Measurements from ENCODE around the gene ZNF579.

The ZNF579 gene

DNA sequence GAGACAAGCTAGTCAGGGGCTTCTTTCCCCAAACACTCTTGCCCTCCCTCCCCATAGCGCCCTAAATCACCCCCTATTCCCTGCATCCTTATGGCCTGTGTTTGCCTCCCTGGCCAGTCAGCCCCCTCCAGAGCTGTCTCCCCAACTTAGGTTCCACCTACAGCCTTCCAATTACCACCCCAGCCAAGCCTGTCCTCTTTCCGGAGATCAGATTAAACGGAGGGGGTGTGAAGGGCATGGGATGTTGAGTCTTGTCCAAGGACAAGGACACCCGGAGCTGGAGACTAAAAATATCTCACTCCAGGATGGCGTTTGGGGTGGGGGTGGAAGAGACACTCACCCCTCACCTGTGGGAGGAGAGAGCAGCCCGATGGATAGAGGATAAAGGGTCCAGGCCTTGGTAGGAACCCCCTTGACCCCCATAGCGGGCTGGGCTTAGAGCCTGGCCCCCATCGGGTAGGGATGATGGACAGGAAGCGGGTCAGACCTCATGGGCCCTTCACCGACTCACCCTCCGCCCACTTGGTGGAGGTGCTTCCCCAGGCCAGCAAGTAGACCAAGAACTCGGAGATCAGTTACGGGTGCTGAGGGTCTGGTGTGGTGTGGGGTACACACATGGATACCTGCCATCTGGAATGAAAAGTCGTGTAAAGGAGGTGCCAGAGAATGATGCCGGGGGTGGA is 30.8 kb upstream of the ZNF579 start:
- TF ChIP-seq FOXP2 (optimal IDR thresholded peaks at IDR 0.05; ENCODE audit: borderline replicate concordance, extremely low read depth, extremely low read length, insufficient read depth) (no peak), SIN3A (IDR thresholded peaks at IDR 0.05; ENCODE audit: borderline replicate concordance, insufficient read depth, low read length) (no peak), TAF1 (IDR thresholded peaks at IDR 0.05; ENCODE audit: borderline replicate concordance, insufficient read depth, low read length) (no peak), POLR2AphosphoS5 (IDR thresholded peaks at IDR 0.05; ENCODE audit: low read depth, low read length) (no peak)
- TF ChIP-seq, protein P1, sequence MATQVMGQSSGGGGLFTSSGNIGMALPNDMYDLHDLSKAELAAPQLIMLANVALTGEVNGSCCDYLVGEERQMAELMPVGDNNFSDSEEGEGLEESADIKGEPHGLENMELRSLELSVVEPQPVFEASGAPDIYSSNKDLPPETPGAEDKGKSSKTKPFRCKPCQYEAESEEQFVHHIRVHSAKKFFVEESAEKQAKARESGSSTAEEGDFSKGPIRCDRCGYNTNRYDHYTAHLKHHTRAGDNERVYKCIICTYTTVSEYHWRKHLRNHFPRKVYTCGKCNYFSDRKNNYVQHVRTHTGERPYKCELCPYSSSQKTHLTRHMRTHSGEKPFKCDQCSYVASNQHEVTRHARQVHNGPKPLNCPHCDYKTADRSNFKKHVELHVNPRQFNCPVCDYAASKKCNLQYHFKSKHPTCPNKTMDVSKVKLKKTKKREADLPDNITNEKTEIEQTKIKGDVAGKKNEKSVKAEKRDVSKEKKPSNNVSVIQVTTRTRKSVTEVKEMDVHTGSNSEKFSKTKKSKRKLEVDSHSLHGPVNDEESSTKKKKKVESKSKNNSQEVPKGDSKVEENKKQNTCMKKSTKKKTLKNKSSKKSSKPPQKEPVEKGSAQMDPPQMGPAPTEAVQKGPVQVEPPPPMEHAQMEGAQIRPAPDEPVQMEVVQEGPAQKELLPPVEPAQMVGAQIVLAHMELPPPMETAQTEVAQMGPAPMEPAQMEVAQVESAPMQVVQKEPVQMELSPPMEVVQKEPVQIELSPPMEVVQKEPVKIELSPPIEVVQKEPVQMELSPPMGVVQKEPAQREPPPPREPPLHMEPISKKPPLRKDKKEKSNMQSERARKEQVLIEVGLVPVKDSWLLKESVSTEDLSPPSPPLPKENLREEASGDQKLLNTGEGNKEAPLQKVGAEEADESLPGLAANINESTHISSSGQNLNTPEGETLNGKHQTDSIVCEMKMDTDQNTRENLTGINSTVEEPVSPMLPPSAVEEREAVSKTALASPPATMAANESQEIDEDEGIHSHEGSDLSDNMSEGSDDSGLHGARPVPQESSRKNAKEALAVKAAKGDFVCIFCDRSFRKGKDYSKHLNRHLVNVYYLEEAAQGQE (IDR thresholded peaks at IDR 0.05; ENCODE audit: insufficient read depth in 1 of 2, low read depth in 2 of 2, low read length in 2 of 2) = no peak

DNA sequence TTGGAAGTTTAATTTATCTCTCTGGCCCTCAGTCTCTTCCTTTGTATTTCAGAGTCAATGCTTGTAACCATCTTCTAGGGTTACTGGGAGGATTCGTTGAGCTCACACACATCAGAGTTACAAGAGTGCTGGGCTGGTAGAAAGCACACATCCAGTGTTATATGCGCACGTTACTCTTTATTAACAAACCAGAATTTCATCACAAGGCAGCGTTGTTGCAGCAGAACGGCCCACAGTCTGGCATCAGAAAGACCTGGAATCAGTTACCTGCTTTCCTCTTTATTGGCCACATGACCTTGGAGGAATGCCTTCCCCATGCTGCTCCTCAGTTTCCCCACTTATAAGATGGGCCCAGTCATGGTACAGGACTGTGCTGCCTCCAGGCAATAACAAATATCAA is 28.7 kb upstream of the ZNF579 start:
- TF ChIP-seq SIN3A (IDR thresholded peaks at IDR 0.05; ENCODE audit: borderline replicate concordance, insufficient read depth, low read length) = no peak
- TF ChIP-seq TAF1 (IDR thresholded peaks at IDR 0.05; ENCODE audit: borderline replicate concordance, insufficient read depth, low read length) = no peak
- TF ChIP-seq, protein P1 (IDR thresholded peaks at IDR 0.05; ENCODE audit: insufficient read depth in 1 of 2, low read depth in 2 of 2, low read length in 2 of 2) = no peak

DNA sequence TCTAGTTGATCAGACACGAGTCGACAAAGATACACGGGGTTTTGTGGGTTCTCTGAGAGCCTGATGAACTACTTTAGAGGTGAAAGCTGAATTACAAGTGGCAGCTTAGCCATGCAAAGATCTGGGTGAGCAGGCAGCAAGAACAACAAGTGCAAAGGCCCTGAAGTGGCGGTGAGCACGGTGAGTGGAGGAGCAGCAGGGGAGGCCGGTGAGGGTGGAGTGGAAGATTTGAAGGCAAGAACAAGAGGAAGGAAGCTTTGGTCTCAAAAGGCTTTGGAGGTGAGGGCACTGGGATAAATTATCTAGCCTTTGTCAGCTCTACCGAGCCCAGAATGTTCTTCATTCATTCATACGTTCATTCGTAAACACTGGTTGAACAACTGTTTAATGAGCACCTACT is 26.2 kb upstream of the ZNF579 start:
- TF ChIP-seq, protein P1 (IDR thresholded peaks at IDR 0.05; ENCODE audit: insufficient read depth in 1 of 2, low read depth in 2 of 2, low read length in 2 of 2) = no peak
- no peak for TF ChIP-seq SIN3A (IDR thresholded peaks at IDR 0.05; ENCODE audit: borderline replicate concordance, insufficient read depth, low read length)

DNA sequence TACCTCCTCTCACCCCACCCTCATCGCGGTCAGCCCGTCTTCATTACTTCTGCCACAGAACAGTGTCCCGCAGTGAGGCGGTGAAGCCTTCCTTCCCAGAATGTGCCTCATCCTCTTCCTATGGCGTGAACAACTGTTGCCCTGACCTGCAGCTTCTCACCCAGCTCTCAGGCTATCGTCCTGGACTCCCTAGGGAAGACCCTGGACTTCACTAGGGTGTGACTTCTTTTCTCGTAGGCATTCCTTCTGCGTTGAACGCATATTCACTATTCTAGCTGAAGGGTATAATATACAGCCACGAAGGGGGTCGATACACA is 25.8 kb upstream of the ZNF579 start:
- TF ChIP-seq TAF1 (IDR thresholded peaks at IDR 0.05; ENCODE audit: borderline replicate concordance, insufficient read depth, low read length) = no peak
- TF ChIP-seq FOXP2 (optimal IDR thresholded peaks at IDR 0.05; ENCODE audit: borderline replicate concordance, extremely low read depth, extremely low read length, insufficient read depth) = no peak
- no peak for TF ChIP-seq SIN3A (IDR thresholded peaks at IDR 0.05; ENCODE audit: borderline replicate concordance, insufficient read depth, low read length)
- TF ChIP-seq POLR2AphosphoS5 (IDR thresholded peaks at IDR 0.05; ENCODE audit: low read depth, low read length) = no peak
- TF ChIP-seq, protein P1 (IDR thresholded peaks at IDR 0.05; ENCODE audit: insufficient read depth in 1 of 2, low read depth in 2 of 2, low read length in 2 of 2) = no peak

All from PFSK-1 (cell line).